ENCODE data around the gene OSBPL6.

Gene OSBPL6

GRCh38 chr2:178270338-178270737, 76.0 kb downstream of the OSBPL6 start:
- Histone ChIP-seq H3K4me3 (ENCODE audit: low read depth, low read length) (no peak overlapping the region), H3K27me3 (replicated peaks) (no peaks in the 10 kb centered on the region), H3K27ac (no peak overlapping the region), H3K36me3 (replicated peaks) (no peaks in the 10 kb centered on the region)
- TF ChIP-seq, protein P1, sequence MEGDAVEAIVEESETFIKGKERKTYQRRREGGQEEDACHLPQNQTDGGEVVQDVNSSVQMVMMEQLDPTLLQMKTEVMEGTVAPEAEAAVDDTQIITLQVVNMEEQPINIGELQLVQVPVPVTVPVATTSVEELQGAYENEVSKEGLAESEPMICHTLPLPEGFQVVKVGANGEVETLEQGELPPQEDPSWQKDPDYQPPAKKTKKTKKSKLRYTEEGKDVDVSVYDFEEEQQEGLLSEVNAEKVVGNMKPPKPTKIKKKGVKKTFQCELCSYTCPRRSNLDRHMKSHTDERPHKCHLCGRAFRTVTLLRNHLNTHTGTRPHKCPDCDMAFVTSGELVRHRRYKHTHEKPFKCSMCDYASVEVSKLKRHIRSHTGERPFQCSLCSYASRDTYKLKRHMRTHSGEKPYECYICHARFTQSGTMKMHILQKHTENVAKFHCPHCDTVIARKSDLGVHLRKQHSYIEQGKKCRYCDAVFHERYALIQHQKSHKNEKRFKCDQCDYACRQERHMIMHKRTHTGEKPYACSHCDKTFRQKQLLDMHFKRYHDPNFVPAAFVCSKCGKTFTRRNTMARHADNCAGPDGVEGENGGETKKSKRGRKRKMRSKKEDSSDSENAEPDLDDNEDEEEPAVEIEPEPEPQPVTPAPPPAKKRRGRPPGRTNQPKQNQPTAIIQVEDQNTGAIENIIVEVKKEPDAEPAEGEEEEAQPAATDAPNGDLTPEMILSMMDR (IDR thresholded peaks at IDR 0.05; ENCODE audit: low read depth, low read length, missing control alignments), result no peak
- in situ Hi-C loops (cut with HindIII; ENCODE audit: low pct_ligation_motif_present, low sequenced_read_pairs), result no loop called here
- DNase-seq, result no peak

- in situ Hi-C loops (cut with HindIII; ENCODE audit: low pct_ligation_motif_present, low sequenced_read_pairs), result no loop called here
- Histone ChIP-seq H3K4me3 (ENCODE audit: low read depth, low read length) (no peak overlapping the region), H3K27ac (no peak overlapping the region), H3K27me3 (replicated peaks) (no peaks in the 10 kb centered on the region), H3K36me3 (replicated peaks) (no peaks in the 10 kb centered on the region)
- TF ChIP-seq, protein P1 (IDR thresholded peaks at IDR 0.05; ENCODE audit: low read depth, low read length, missing control alignments), result no peak
- no peak for DNase-seq
Measured at GRCh38 chr2:178271094-178271493, 76.8 kb downstream of the OSBPL6 start.

GRCh38 chr2:178271629-178272333, 77.5 kb downstream of the OSBPL6 start:
- DNase-seq, result no peak

GRCh38 chr2:178273787-178274360, 79.6 kb downstream of the OSBPL6 start:
- Histone ChIP-seq H3K36me3 (replicated peaks) (no peaks in the 10 kb centered on the region), H3K27me3 (replicated peaks) (no peaks in the 10 kb centered on the region), H3K27ac (no peak overlapping the region), H3K4me3 (ENCODE audit: low read depth, low read length) (no peak overlapping the region)
- in situ Hi-C loops (cut with HindIII; ENCODE audit: low pct_ligation_motif_present, low sequenced_read_pairs), result no loop called here
- TF ChIP-seq, protein P1 (IDR thresholded peaks at IDR 0.05; ENCODE audit: low read depth, low read length, missing control alignments), result no peak
- no peak for DNase-seq

More at GRCh38 chr2:178271629-178272333, 77.5 kb downstream of the OSBPL6 start:
- H3K27me3 ChIP-seq (replicated peaks), result no peaks in the 10 kb centered on the region
- no peak overlapping the region for H3K27ac ChIP-seq
- H3K4me3 ChIP-seq (ENCODE audit: low read depth, low read length), result no peak overlapping the region
- TF ChIP-seq, protein P1 (IDR thresholded peaks at IDR 0.05; ENCODE audit: low read depth, low read length, missing control alignments), result no peak
- in situ Hi-C loops (cut with HindIII; ENCODE audit: low pct_ligation_motif_present, low sequenced_read_pairs), result no loop called here
- no peaks in the 10 kb centered on the region for H3K36me3 ChIP-seq (replicated peaks)

GRCh38 chr2:178275600-178275999, 81.3 kb downstream of the OSBPL6 start:
- TF ChIP-seq, protein P1 (IDR thresholded peaks at IDR 0.05; ENCODE audit: low read depth, low read length, missing control alignments), result no peak
- Histone ChIP-seq H3K27me3 (replicated peaks) (no peaks in the 10 kb centered on the region), H3K27ac (no peak overlapping the region), H3K4me3 (ENCODE audit: low read depth, low read length) (no peak overlapping the region), H3K36me3 (replicated peaks) (no peaks in the 10 kb centered on the region)
- DNase-seq, result no peak
- in situ Hi-C loops (cut with HindIII; ENCODE audit: low pct_ligation_motif_present, low sequenced_read_pairs), result loop anchor here (25.0 kb wide), 1 partner anchor 138 kb away; no protein-coding TSS in a partner anchor

Data from brain microvascular endothelial cell (primary cell).